Smooth muscle cell (in vitro differentiated cells): Measurements from ENCODE around the gene CD84. TPM values are rescaled to one million over a fixed set of nuclear protein-coding genes. Genes with fewer than 3 reads are reported as not detected.

Experiments
- DNase-seq: peaks from one replicate; lab custom pipeline; 2025; ENCODE audit not compliant: unreplicated experiment; lab: John Stamatoyannopoulos, UW
- H2AFZ ChIP-seq: fragments of 200-600 bp; sonication (generic); 2 replicates; pipeline ENCODE4 v1.6.0; 2016; ENCODE audit warnings: antibody characterized with exemption, low read depth, mild to moderate bottlenecking
- H3F3A ChIP-seq: fragments of 200-600 bp; sonication (generic); 2 replicates; pipeline ENCODE4 v1.6.0; 2017; ENCODE audit warnings: antibody characterized with exemption, low read depth
- H3K27ac ChIP-seq: fragments of 200-600 bp; sonication (generic); 2 replicates; pipeline ENCODE4 v1.5.1; 2016; ENCODE audit warnings: low read depth, mild to moderate bottlenecking
- H3K27me3 ChIP-seq: fragments of 200-600 bp; sonication (generic); 2 replicates; pipeline ENCODE4 v1.6.1; 2016; ENCODE audit warnings: low read depth, mild to moderate bottlenecking
- H3K36me3 ChIP-seq: fragments of 200-600 bp; sonication (generic); 2 replicates; pipeline ENCODE4 v1.5.1; 2016; ENCODE audit warnings: low read depth
- H3K4me1 ChIP-seq: fragments of 200-600 bp; sonication (generic); 2 replicates; pipeline ENCODE4 v1.5.1; 2016; ENCODE audit warnings: low read depth
- H3K4me2 ChIP-seq: fragments of 200-600 bp; sonication (generic); 2 replicates; pipeline ENCODE4 v1.6.0; 2016; ENCODE audit warnings: mild to moderate bottlenecking
- H3K4me3 ChIP-seq: fragments of 200-600 bp; sonication (generic); 2 replicates; pipeline ENCODE4 v1.5.1; 2016; ENCODE audit warnings: mild to moderate bottlenecking
- H3K79me2 ChIP-seq: fragments of 200-600 bp; sonication (generic); 2 replicates; pipeline ENCODE4 v1.6.0; 2016; ENCODE audit warnings: low read depth, mild to moderate bottlenecking
- H3K9ac ChIP-seq: fragments of 200-600 bp; sonication (generic); 2 replicates; pipeline ENCODE4 v1.6.0; 2016; ENCODE audit warnings: low read depth
- H3K9me3 ChIP-seq: fragments of 200-600 bp; sonication (generic); replicated peaks from 2 replicates; pipeline ENCODE4 v1.5.1; 2016; ENCODE audit warnings: low read depth
- H4K20me1 ChIP-seq: fragments of 200-600 bp; sonication (generic); 2 replicates; pipeline ENCODE4 v1.6.0; 2016; ENCODE audit warnings: low read depth
- CTCF ChIP-seq: fragments of 200-600 bp; sonication (generic); IDR thresholded peaks from 2 replicates; pipeline ENCODE4 v1.5.1; 2017; ENCODE audit warnings: borderline replicate concordance, mild to moderate bottlenecking, antibody characterized with exemption; ENCODE audit not compliant: insufficient read depth, poor library complexity, severe bottlenecking
- WGBS: methylation state at CpG from one replicate; pipeline ENCODE4 v1.1.7; 2016; ENCODE audit warnings: low lambda C conversion rate; 5-methylcytosine and 5-hydroxymethylcytosine counted together
- polyA plus RNA-seq: library from polyadenylated mRNA; unstranded; fragments of >200 nt; fragmentation: Nextera tagmentation; extraction: Ambion mirVana; gene quantifications from 2 replicates; pipeline ENCODE4 v1.2.1, GENCODE V29; 2016
- total RNA-seq: library from RNA; depleted of rRNA; stranded (reverse); fragments of >200 nt; gene quantifications from 2 replicates; pipeline ENCODE4 v1.2.3, GENCODE V29; 2014

Gene CD84
- total and polyA plus RNA-seq, 2 experiments from 2014 or later, result not detected

GRCh38 chr1:160620942-160621632 is 41.8 kb upstream of the CD84 start:
- Histone ChIP-seq H3K9me3 (no peaks in the 10 kb centered on the region), H3K4me3 (no peak overlapping the region), H3K4me2 (no peak overlapping the region), H3F3A (no peaks in the 10 kb centered on the region), H3K4me1 (no peaks in the 10 kb centered on the region), H4K20me1 (no peaks in the 10 kb centered on the region), H3K79me2 (no peaks in the 10 kb centered on the region), H3K9ac (no peak overlapping the region), H3K27ac (no peak overlapping the region), H3K27me3 (no peaks in the 10 kb centered on the region), H3K36me3 (no peaks in the 10 kb centered on the region), H2AFZ (no peak overlapping the region)
- 98% methylated on average over 5 of the region's 5 CpGs for WGBS
- DNase-seq, result no peak
- TF ChIP-seq CTCF, result no peak

GRCh38 chr1:160619742-160620277 is 40.5 kb upstream of the CD84 start:
- no peak overlapping the region for H3K4me3 ChIP-seq
- H3K9me3 ChIP-seq, result no peaks in the 10 kb centered on the region
- no peaks in the 10 kb centered on the region for H3K4me1 ChIP-seq
- no peaks in the 10 kb centered on the region for H4K20me1 ChIP-seq
- H3K9ac ChIP-seq, result no peak overlapping the region
- H3K79me2 ChIP-seq, result no peaks in the 10 kb centered on the region
- no peaks in the 10 kb centered on the region for H3F3A ChIP-seq
- H3K4me2 ChIP-seq, result no peak overlapping the region
- no peak overlapping the region for H3K27ac ChIP-seq
- 86% methylated on average over 4 of the region's 4 CpGs for WGBS
- H2AFZ ChIP-seq, result no peak overlapping the region
- no peaks in the 10 kb centered on the region for H3K36me3 ChIP-seq
- no peaks in the 10 kb centered on the region for H3K27me3 ChIP-seq
- DNase-seq, result no peak
- no peak for TF ChIP-seq CTCF

GRCh38 chr1:160618763-160619274 is 39.5 kb upstream of the CD84 start:
- Histone ChIP-seq H3K4me1 (no peaks in the 10 kb centered on the region), H3K9ac (no peak overlapping the region), H3K4me3 (no peak overlapping the region), H2AFZ (no peak overlapping the region), H3K4me2 (no peak overlapping the region), H3K27ac (no peak overlapping the region), H3K9me3 (no peaks in the 10 kb centered on the region), H4K20me1 (no peaks in the 10 kb centered on the region), H3K79me2 (no peaks in the 10 kb centered on the region), H3F3A (no peaks in the 10 kb centered on the region), H3K27me3 (no peaks in the 10 kb centered on the region), H3K36me3 (no peaks in the 10 kb centered on the region)
- DNase-seq, result no peak
- WGBS, result 96% methylated on average over 3 of the region's 3 CpGs
- peak; percentile 28 for TF ChIP-seq CTCF
